B cell (primary cell): ENCODE measurements around the gene KRTAP5-8. TPM values are rescaled to one million over a fixed set of nuclear protein-coding genes. Genes with fewer than 3 reads are reported as not detected.
"Not testable (repeated sequence)": the region's sequence is repeated elsewhere in the genome, so short reads cannot be mapped to it uniquely, and the experiment has no call there.

Source experiments
- ATAC-seq: fragments of 200-7000 bp; cut with Tn5 transposase; one replicate; pipeline ENCODE4 v1.10.0; 2021; ENCODE audit warnings: low read depth, mild to moderate bottlenecking, moderate number of reproducible peaks, moderate library complexity
- CTCF ChIA-PET: fragments of 350-600 bp; sonication (Branson Sonifier 250); formaldehyde crosslinking; loops from one replicate; lab custom pipeline; 2021; ENCODE audit warnings: antibody characterized with exemption, inconsistent platforms; lab: Charles Lee
- POLR2A ChIA-PET: fragments of 350-600 bp; sonication (Branson Sonifier 250); formaldehyde crosslinking; loops from one replicate; lab custom pipeline; 2021; ENCODE audit warnings: antibody characterized with exemption; lab: Charles Lee
- DNase-seq: peaks from one replicate; pipeline ENCODE4 v3.0.0; 2013
- H2AFZ ChIP-seq: 2 replicates; pipeline ENCODE4 v1.6.1; 2012; ENCODE audit warnings: mild to moderate bottlenecking, low read depth, low read length; ENCODE audit not compliant: insufficient read depth, poor library complexity, severe bottlenecking
- H3K27ac ChIP-seq, 2 donors: 1 replicate in 1 of 2; 2 replicates in 1 of 2; pipeline ENCODE4 v1.5.1; 2012 to 2013; ENCODE audit warnings: low read length in 2 of 2, mild to moderate bottlenecking in 2 of 2, moderate library complexity in 1 of 2
- H3K27me3 ChIP-seq, 4 experiments: fragments of 200-600 bp in 1 of 4; sonication (generic) in 1 of 4; replicated peaks in 1 of 4; 1 replicate in 2 of 4; 2 replicates in 2 of 4; pipeline versions ENCODE4 v1.6.1 to v1.7.0; 2013 to 2016; ENCODE audit warnings: low read length in 3 of 4, mild to moderate bottlenecking in 2 of 4, mixed read lengths in 1 of 4, moderate library complexity in 1 of 4; ENCODE audit not compliant: insufficient read depth in 4 of 4, control insufficient read depth in 3 of 4; ENCODE audit errors: control extremely low read depth in 1 of 4
- H3K36me3 ChIP-seq, 2 experiments: replicated peaks in 1 of 2; 1 replicate in 1 of 2; 2 replicates in 1 of 2; pipeline versions ENCODE4 v1.6.1 to v1.7.1; 2013; ENCODE audit warnings: low read length in 1 of 2; ENCODE audit not compliant: insufficient read depth in 2 of 2, control insufficient read depth in 1 of 2; ENCODE audit errors: control extremely low read depth in 1 of 2, extremely low read depth in 1 of 2
- H3K4me1 ChIP-seq, 2 donors: fragments of 200-600 bp in 1 of 2; sonication (generic) in 1 of 2; 1 replicate in 1 of 2; 2 replicates in 1 of 2; pipeline versions ENCODE4 v1.5.1 to v1.6.1; 2013 to 2017; ENCODE audit warnings: low read length in 2 of 2; ENCODE audit not compliant: control insufficient read depth in 2 of 2, insufficient read depth in 2 of 2
- H3K4me2 ChIP-seq: replicated peaks from 2 replicates; pipeline ENCODE3; 2012; ENCODE audit warnings: mild to moderate bottlenecking, low read depth, low read length; ENCODE audit not compliant: poor library complexity, severe bottlenecking
- H3K4me3 ChIP-seq, 5 experiments: fragments of 200-600 bp in 1 of 5; sonication (generic) in 1 of 5; 1 replicate in 3 of 5; 2 replicates in 2 of 5; pipeline versions ENCODE4 v1.5.1 to v1.7.0; 2011 to 2016; ENCODE audit warnings: low read length in 4 of 5, mild to moderate bottlenecking in 4 of 5, low read depth in 2 of 5, control low read depth in 1 of 5, moderate library complexity in 1 of 5; ENCODE audit not compliant: insufficient read depth in 1 of 5; ENCODE audit errors: control extremely low read depth in 1 of 5, extremely low read depth in 1 of 5
- H3K79me2 ChIP-seq: fragments of 200-600 bp; sonication (generic); one replicate; pipeline ENCODE4 v1.6.0; 2016; ENCODE audit warnings: low read length; ENCODE audit not compliant: control insufficient read depth, insufficient read depth
- H3K9ac ChIP-seq: fragments of 200-600 bp; sonication (generic); 2 replicates; pipeline ENCODE4 v1.6.1; 2017; ENCODE audit warnings: mild to moderate bottlenecking, low read length, moderate library complexity
- H3K9me3 ChIP-seq, 3 donors: one replicate each; pipeline versions ENCODE4 v1.6.1 to v1.7.1; 2013; ENCODE audit warnings: low read length in 2 of 3; ENCODE audit not compliant: control insufficient read depth in 2 of 3, insufficient read depth in 1 of 3; ENCODE audit errors: control extremely low read depth in 1 of 3
- H4K20me1 ChIP-seq: 2 replicates; pipeline ENCODE4 v1.6.0; 2012; ENCODE audit warnings: mild to moderate bottlenecking, low read length; ENCODE audit not compliant: insufficient read depth, control insufficient read depth, poor library complexity, severe bottlenecking
- H3K27ac Mint-ChIP-seq: one replicate; pipeline ENCODE4 v1.8.0; 2021; ENCODE audit warnings: mixed read lengths
- H3K27me3 Mint-ChIP-seq: one replicate; pipeline ENCODE4 v1.8.0; 2021; ENCODE audit warnings: mixed read lengths
- H3K4me1 Mint-ChIP-seq: one replicate; pipeline ENCODE4 v1.8.0; 2021; ENCODE audit warnings: mixed read lengths
- H3K4me3 Mint-ChIP-seq: one replicate; pipeline ENCODE4 v1.8.0; 2021; ENCODE audit warnings: mixed read lengths
- H3K9me3 Mint-ChIP-seq: one replicate; pipeline ENCODE4 v1.8.0; 2022; ENCODE audit warnings: mixed read lengths; ENCODE audit not compliant: insufficient read depth
- CTCF ChIP-seq: fragments of 200-600 bp; IDR thresholded peaks from one replicate; pipeline ENCODE4 v1.8.0; 2022; ENCODE audit warnings: antibody characterized with exemption, mild to moderate bottlenecking
- EZH2 ChIP-seq: IDR thresholded peaks from 2 replicates; pipeline ENCODE4 v1.6.1; 2012; ENCODE audit warnings: borderline replicate concordance, low read depth, mild to moderate bottlenecking, moderate library complexity, low read length; ENCODE audit not compliant: insufficient read depth, poor library complexity, severe bottlenecking
- WGBS: methylation state at CpG from one replicate; pipeline ENCODE4 v1.1.5; 2013; ENCODE audit warnings: missing lambda C conversion rate; ENCODE audit not compliant: insufficient coverage; 5-methylcytosine and 5-hydroxymethylcytosine counted together
- intact Hi-C: fragments of 100-400 bp; cut with micrococcal nuclease; formaldehyde crosslinking; loops from one replicate; pipeline ENCODE4 v1.10.0; 2022
- polyA plus RNA-seq: library from polyadenylated mRNA; depleted of rRNA; stranded (reverse); fragments of >200 nt; gene quantifications from 2 replicates; pipeline ENCODE4 v1.2.3, GENCODE V29; 2012
- total RNA-seq, 2 donors: library from RNA; stranded (reverse); fragments of 120-200 nt in 1 of 2; gene quantifications; 1 replicate in 1 of 2; 2 replicates in 1 of 2; pipeline versions ENCODE4 v1.2.3 to v1.2.4, GENCODE V29; 2013 to 2022

Gene KRTAP5-8
- total and polyA plus RNA-seq, 2 donors (not counting 1 experiment from before 2014, with no cell fraction given) = 0.10 to 0.49 TPM

DNA sequence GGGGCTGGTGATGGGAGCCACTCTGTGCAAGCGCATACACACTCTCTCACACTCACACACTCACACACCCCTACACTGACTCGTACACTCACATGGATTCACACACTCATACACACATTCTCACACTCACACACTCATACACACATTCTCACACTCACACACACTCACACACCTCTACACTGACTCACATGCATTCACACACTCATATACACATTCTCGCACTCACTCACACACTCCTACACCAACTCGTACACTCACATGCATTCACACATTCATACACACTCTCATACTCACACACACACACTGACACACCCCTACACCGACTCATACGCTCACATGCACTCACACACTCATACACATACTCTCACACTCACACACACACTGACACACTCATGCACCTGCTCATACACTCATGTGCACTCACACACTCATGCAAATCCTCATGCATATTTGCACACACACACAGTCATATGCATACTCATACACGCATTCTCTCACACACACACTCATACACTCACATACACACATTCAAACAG lies 39.7 kb downstream of the KRTAP5-8 start:
- Histone ChIP-seq H3K4me1 (peaks cover 0 to 2% of the 10 kb centered on the region in 2 donors), H3K36me3 (no peaks in the 10 kb centered on the region), H3K9ac (no peak overlapping the region), H3K79me2 (no peaks in the 10 kb centered on the region), H2AFZ (no peak overlapping the region), H3K27me3 (peaks cover 0 to 11% (median 0%) of the 10 kb centered on the region in 4 experiments), H3K27ac (no peak overlapping the region), H4K20me1 (no peaks in the 10 kb centered on the region), H3K4me3 (no peak overlapping the region), H3K9me3 (no peaks in the 10 kb centered on the region), H3K4me2 (no peak overlapping the region)
- ChIA-PET POLR2A (no interaction called here), CTCF (no interaction called here)
- ATAC-seq (no peak), DNase-seq (no peak)
- TF ChIP-seq CTCF (no peak), EZH2 (no peak)
- H3K4me1 Mint-ChIP-seq = peaks cover 3% of the 10 kb centered on the region
- H3K9me3 Mint-ChIP-seq = no peaks in the 10 kb centered on the region
- H3K4me3 Mint-ChIP-seq = no peak overlapping the region
- H3K27ac Mint-ChIP-seq = no peak overlapping the region
- 92% methylated on average over 7 of the region's 7 CpGs for WGBS
- H3K27me3 Mint-ChIP-seq = peaks cover 26% of the 10 kb centered on the region
- intact Hi-C loops = no loop called here

DNA sequence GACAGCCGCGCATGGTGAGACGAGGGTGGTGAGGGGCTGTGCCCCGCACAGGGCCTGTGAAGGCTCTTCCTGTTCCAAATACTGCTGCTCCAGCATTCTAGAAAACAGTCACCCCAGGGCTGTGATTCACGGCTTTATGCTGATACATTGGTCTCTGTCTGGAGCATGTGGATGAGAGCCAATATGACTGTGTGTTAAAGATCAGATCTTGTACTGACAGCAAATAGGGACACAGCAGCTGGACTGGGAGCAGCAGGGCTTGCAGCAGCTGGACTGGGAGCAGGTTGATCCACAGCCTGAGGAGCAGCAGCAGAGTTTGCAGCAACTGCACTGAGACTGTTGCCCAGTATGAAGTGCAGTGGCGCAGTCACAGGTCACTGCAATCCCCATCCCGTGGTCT lies 41.7 kb downstream of the KRTAP5-8 start:
- H3K4me3 ChIP-seq, H4K20me1 ChIP-seq, H3K27ac Mint-ChIP-seq, H3K4me3 Mint-ChIP-seq, H2AFZ ChIP-seq, H3K79me2 ChIP-seq, H3K36me3 ChIP-seq, H3K4me1 ChIP-seq, H3K27ac ChIP-seq, POLR2A ChIA-PET, H3K9me3 ChIP-seq, DNase-seq, H3K9me3 Mint-ChIP-seq, ATAC-seq, H3K9ac ChIP-seq, H3K4me1 Mint-ChIP-seq, intact Hi-C loops, H3K4me2 ChIP-seq: not testable (repeated sequence)
- H3K27me3 Mint-ChIP-seq = peaks cover 29% of the 10 kb centered on the region
- CTCF ChIA-PET = interaction anchor here (1.3 to 1.4 kb wide), 2 partner anchors 16 to 34 kb away, joined by 3 to 6 read pairs; no protein-coding TSS in a partner anchor
- peaks cover 0 to 12% (median 0%) of the 10 kb centered on the region in 4 experiments for H3K27me3 ChIP-seq
- no CpG with 5 or more reads among the region's 7 CpGs for WGBS
